Activated effector memory CD4-positive, alpha-beta T cell treated with anti-CD3 and anti-CD28 coated beads, Interleukin-2, amount 50 U/mL, for 16 hours (primary cell): ENCODE data around the gene NR2F1.

Experiments
- DNase-seq: peaks from one replicate; pipeline ENCODE4 v3.0.0-alpha.2; 2020

The NR2F1 gene

DNA sequence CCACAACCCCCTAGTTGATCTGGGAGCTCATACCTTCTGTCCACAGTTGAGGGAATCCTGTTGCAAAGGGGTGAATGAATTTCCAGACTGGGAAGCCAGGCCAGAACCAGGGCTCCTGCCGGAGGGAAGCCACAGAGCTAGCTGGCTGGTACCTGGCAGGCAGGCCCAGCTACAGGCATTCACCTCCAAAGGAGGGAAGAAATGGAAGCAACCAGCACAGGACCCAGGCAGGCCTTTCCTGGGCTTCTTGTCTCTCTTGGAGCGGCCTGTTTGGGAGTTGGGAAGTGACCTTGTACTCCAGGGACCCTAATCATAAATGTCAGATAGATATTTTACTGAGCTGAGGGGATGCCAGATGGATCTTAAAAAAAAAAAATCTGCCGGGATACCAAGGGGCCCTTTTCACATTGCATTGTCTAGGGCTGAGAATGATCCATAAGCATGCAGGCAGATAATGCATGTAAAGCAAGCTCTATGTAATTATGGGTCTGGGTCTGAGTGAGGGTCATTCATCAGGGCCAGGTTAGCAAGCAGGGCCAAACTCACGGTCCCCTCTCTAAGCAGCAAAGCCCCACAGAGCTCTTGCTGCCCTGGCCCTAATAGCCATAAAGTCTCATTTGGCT lies 8.4 kb downstream of the NR2F1 start:
- no peak for DNase-seq

DNA sequence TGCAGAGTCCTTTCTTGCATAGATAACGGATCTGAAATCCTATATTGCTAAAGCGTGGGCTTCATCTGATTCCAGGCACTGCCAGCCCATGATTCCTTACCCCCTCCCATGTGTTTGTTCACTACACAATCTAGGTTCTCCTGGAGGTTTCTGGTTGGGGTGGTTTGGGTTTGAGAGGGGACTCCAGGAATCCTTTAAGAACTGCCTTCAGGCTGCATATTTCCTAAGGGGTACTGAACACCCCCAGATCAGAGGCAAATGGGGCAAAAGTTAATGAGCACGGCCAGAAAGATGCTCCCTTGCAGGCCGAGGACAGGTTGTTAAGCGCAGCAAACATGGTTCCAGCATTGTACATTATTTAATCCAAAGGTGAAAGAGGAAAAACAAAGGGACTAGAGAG lies 9.9 kb downstream of the NR2F1 start:
- no peak for DNase-seq

DNA sequence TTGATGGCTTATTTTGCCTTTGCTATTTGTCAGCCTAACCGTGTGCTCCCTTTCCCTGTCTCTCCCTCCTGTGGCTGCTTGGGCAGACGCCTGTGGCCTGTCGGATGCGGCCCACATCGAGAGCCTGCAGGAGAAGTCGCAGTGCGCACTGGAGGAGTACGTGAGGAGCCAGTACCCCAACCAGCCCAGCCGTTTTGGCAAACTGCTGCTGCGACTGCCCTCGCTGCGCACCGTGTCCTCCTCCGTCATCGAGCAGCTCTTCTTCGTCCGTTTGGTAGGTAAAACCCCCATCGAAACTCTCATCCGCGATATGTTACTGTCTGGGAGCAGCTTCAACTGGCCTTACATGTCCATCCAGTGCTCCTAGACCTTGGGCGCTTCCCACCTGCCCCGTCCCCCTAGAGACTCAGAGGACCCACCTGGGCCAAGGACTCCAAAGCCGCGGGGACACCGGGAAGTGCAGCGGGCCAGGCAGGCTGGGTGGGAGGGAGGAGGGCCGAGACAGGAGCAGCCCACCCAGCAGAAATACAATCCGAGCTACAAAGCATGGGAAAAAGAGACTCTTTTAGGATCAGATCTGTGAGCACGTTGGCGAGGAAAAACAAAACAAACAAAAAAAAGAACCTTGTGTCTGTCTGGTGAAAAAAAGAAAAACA lies 10.6 kb downstream of the NR2F1 start:
- no peak for DNase-seq

DNA sequence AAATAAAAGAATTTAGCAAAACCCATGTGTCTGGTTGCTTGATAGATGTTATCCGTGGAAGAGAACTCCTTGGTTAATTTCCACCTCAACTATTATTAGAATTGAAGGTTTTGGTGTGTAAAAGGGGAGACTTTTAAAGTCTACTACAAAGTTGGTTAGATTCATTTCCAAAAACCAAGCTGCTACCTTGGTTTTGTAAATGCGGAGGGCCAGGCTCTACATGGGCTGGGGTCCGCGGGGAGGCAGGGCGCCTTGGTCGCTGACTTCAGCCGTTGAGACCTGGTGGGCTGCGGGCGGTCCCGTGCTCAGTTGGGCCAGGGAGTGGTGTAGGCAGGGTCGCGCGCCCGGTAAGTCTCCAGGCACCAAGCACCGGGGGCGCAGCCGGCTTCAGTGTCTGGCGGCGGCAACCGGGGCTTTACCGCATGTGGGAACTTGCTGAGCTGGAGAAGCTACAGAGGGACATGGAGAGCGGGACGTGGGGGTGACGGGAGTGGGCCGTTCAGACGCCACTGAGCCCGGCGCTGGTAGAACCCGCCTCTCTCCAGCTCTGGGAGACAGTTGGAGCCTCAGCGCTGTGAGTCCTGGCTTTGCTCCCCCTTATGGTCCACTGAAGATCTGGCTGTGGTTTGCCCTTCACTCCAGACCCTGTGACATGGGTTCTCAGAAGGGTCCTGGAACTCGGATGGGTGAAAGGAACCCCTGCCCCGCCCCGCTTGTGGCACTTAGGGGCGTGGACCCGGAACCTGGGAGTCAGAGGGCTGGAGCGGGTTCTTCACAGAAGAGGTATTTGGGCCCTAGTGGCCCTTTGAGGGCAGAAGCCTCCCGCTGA lies 11.8 kb downstream of the NR2F1 start:
- no peak for DNase-seq

DNA sequence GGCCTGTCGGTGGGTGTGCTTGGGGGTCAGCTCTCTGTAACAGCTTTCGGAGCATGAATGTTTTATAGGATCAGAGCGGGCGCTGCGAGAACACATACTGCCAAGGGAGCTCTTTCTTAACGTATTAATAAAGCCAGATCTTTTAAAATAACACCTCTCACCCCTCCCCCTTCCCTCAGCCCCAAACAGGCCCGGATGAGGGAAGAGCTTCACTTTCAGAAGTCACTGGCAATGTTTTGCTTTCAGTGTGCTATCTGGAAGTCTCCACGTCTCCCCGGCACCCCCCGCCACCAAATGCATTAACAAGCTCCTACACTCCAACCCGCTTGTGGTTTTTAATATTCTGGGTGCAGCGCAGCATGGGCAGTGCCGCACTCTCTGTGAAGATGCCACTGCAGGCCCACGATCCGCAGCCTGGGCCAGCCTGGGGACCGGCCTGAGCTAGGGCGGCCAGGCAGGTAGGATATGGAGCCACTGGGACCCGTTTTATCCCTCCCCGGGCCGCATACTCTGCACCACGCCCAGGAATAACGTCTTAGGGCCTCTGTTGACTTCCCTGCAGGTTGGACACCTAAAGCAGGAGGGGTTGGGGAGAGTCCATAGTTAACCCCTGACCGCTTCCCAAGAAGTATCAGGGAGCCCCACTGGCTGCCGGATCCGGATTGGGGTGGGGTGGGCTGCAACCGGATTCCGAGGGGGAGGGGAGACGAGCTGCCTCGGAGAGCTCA lies 12.6 kb downstream of the NR2F1 start:
- DNase-seq: no peak

DNA sequence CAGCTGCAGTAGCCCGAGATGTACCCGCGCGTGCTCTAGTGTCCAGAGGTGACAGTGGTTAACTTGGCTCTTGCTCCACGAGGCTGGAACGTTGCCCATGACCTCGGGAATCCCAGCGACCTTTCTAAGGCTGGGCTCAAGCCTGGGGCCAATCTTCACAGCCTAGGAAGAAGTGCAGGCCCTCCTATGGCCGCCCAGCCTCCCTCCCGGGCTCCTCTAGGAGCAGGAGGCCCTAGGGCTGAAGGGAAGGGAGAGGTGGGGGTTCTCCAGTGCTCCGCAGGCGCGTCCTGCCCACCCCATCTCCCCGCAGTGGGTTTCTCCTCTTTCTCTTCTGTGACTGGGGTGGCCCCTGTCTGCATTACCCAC lies 13.3 kb downstream of the NR2F1 start:
- no peak for DNase-seq

DNA sequence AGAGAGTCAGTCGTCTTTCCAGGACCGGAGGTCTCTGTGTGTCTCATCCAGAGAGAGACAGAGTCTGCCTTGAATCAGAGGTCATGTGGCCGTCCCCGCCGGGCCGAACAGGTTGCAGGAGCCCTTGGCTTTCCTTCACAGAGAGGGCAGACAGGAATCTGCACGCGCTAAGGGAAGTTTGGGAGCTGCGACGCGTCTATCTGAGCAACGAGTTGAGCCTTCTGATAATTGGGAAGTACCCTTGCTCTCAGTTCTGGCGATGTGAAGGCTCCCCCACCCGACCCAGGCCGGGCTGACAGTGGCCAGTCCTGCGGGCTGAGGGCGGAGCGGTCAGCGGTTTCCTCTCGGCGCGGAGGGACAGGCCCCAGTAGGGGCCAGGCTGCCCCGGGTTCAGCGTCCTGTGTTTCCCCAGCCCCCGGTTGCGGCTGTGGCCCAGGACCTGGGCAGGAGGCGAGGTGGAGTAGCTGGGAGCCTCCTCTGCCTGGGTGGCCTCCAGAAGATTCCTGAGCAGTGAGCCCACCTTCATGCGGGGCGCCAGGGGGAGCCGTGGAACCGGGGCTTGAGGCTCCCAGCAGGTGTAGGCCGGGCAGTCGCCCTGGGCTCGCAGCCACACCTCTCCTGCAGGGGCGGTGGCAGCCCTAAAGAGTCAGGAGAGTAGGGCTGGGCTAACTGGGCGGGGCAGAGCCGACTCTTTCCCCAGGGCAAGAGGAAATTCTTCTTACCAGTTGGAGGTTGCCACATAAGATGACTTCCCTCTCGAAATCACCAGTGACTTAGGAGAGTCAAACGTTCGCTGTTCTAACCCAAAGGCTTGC lies 13.9 kb downstream of the NR2F1 start:
- DNase-seq: no peak

DNA sequence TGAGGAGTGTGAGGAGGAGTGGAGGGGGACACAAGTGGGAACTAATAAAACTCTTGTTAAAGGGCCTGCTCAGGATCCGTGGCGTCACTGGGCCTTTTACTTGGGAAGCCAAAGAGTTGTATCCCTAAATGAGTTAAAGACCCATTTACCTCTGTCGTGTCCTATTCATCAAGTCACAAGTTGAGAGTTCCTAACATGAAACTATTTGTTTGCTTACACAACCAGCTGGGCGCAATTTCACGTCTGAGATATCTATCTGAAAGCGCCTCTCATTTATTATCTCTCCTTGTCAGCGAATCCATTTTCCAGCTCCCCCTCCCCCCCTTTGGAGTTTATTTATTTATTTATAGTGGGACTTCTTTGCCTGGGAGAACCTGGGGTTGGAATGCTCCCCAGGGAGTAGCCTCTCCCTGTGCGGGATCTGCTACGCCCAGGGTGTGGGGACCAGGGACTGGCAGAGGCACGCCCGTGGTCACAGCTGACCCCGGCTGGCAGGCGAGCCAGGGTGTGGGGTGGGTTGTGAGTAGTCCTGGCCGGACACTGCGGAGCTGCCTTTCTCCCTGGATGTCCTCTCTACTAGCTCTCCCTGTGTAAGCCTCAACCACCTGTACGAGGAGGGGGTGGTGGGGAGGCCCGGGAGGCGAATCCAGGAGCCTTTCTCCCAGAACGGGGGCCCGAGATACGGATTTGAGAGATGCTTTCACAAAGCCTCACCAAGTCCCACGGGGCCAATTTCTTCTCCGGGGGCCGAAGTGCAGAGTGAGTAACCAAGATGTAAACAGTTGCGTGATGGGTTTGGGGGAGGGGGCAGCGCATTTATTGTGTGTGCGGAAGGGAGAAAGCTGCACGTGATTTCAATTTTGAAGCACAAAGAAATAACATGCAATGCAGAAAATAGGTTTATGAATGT lies 15.3 kb downstream of the NR2F1 start:
- DNase-seq: no peak

DNA sequence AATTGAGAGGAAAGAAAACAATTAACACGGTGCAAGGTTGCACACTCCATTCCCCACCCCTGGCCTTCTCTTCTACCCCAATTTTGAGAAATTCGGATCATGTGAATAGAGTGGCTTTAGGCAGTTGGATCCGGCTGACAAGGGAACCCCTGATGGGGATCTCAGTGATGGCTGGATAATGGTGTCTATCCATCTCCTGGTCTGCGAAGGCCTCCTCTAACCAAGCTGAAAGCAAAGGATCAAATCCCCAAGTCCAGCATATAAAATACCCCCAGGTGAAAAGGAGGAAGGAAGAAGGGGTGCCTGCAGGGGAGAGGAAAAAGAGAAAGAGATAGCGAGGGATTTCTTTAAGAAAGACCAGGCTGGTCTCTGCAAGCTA lies 16.0 kb downstream of the NR2F1 start:
- no peak for DNase-seq

DNA sequence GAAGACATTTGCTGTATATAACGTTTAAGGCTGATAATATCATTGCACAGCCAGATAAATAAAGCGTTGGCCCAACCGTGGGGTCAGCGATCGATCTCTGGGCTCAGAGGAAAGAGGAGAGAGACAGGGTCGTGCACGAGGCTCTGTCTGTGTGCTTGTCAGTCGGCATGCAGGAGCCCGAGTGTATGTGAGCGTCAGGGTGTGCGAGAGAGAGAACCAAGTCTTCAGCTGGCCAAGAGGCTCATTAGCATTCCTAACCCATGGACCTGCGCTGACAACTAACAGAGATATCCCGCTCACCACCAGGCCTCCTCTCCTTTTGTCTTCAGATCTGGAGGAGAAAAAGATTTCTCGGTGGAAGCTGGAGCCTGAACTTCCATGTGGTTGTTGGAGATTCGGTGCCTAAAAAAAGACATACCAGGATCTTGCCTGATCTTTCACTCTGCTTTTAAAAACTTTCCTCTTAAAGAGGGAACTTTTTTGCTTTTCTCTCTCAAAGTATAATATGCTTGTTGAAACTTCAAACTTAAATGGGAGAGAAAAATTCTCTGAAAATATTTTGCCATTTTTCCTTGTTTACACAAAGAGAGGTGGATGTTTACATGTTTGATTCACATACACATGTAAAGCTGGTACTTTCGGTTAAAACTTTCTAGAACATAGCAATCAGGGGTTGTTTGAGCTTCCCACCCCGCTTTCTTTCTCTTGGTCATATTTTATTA lies 16.5 kb downstream of the NR2F1 start:
- no peak for DNase-seq

DNA sequence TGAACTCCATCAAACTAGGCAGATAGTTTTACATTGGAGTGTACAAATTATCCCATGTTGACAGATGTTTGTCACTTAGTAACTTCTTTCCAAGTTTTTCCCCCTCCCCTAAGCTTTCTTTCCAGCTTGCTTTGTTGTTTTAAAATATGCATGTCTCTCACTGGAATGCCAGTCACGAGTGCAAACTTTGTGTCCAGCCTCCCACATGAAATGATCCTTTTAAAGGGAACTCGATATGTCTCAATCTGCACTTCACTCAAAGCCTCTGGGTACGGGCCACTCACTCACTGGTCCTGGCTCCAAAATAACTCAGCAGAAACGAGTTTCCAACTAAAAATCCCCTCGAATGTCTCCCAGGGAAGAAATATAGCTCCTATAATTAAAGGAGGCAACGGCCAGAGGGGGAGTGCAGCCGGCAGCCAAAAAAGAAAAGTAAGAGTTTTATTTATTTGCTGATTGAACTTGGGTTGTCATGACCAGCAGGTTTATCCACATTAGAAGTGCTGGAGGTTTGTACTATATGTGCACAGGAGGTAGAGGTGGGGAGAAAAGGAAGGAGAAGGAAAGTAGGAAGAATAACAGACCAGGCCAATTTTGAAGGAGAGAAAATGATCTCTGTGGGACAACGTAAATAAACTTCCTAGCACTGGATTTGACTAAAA lies 17.5 kb downstream of the NR2F1 start:
- no peak for DNase-seq

DNA sequence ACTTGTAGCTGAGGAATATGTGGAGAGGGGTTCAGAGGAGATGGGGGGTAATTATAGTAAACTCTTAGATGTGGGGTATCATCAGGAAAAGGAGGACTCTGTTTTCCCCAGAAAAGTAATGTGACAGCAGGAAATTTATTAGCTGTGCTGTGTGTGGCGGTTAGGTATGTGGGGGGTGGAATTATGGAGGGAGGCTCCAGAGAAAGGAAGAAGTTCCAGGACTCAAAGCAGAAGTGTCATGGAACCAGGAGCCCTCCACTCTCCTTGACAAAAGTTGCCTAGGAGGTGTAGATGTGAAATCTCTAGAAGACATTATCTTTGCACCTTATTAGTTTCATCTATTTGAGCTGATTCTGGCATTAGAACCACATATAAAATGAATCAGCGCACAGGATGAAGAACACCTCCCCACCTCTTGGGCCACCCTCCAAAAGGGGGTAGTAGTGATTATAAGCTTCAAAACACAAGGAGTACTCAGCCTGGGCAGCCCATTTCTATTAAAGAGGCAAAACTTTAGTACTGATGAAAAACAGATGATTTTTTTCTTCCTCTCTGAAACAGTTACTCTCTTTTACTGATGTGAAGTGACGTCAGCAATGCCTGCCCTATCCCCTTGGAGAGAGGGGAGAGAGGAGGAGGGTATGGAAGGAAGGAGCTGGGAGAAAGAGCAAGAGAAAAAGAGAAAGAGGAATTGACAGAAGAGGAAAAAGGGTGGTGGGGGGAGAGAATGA lies 18.2 kb downstream of the NR2F1 start:
- DNase-seq: no peak

DNA sequence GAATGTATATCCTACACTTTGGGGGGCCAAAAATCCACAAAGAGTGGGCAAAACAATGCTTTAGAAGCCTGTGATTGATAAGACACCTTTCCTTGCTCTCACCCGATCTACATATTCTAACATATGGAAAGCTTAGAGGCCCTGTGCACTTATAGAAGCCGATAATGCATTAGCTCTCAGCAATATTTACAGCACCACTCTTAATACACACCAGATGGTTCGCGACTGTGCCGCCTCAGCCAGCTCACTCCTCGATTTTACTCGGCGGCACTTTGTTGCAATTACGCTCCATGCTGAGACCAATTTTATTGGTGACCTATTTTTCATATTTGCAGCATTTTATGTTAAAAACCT lies 18.8 kb downstream of the NR2F1 start:
- no peak for DNase-seq

DNA sequence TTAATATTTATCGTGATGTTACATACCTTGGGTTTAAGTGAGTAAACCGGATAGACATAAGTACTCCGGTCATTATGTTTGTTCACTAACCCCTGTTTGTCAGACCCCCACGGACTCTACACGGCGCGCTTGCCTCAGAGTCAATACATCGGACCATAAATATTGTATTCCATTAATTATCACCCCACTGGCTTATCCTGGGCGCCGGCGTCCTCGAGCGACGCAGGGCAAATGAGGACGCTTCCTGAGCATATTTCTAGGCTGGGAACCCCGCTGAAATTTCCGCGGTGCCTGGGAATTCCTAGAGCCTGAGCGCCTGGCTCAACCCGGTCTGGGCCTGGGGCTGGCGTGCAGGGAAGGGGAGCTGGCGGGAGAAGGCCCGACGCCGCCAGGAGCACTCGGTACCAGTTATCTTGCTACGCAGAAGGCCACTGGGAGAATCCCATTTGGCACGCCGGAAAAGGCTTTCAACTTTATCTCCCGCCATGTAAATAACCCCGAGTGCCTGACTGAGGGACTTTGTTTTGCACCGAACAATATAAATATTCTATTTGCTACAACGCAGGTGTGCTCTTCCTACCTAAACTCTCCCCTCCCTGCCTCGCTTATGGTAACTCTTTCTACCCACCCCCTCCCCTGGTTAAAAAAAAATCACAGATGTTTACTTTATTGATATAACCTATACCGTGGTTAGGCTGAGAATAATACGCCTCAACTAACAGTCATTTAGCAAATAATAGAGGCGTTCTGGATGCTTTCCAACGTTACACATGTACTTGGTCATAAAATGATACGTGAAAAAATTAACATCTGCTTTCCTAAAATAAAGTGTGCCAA lies 19.4 kb downstream of the NR2F1 start:
- no peak for DNase-seq

DNA sequence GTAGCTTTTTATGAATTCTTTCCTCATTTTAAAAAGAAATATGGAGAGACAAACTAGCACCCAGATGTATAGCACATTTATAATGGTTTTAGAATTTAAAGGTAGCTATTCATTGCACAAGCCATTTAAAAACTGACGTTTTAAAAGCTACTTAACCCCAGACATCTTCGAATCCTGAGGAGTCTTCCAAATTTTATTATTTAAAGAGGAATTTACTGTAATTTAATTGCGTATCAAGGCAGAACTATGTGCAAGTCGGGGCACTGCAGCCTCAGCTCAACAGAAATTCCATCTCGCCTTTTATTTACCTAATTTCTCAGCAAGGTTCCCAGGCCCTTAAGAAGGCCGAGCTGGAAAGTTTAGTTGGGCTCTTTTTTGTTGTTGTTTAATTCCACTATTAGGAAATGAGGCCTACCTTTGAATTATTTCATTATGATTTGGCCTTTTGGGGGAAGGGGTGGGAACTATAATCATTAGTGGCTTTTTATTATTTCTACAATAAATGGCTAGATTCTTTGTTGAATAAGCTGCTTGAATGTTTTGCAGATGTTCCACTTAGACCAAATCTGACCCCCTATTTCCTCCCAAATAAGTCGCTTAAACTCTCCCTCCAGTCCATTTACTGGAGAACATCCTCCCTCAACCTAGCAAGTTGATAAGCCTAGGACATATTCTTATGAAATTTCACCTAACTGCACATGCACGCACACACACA lies 20.2 kb downstream of the NR2F1 start:
- no peak for DNase-seq

DNA sequence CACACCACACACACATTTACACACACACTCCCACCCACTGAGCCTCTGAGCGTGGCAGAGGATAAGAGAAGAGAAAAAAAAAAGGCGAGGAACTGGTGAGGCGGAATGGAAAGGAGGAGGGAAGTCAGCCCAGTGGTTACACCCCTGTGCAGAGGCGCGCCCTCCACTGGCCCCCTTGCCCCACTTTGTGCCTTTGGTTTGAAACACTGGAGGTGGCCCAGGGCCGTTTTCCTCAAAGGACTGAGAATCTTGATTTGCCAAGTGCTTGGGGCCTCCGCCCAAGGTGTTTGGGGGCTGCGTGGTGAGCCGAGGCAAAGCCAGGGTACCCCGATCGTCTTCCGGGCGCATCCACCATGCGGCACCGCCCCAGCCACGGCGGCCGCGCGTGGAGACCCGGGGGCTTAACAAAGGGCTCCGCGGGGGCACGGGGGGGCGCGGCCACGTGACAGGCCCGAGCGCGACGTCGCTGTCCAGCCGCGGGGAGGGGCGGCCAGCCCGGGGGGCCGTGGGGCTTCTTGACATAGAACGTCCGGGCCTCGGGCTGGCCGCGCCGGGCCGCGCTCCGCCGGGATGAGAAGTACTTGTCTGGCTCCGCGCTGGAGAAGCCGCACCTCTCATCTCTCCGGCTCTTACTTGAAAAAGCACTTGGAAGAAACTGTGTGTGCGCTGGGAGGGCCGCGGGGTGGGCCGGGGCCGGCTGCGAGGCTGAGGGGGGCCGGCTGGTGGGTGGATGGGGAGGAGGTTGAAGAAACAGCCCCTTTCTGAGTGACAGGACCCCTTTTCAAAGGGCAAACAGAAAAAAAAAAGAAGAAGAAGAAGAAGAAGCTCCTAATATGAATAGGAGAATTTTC lies 21.0 kb downstream of the NR2F1 start:
- DNase-seq: no peak
